Measurements from ENCODE around the gene MRPL46. TPM values are rescaled to one million over a fixed set of nuclear protein-coding genes. Genes with fewer than 3 reads are reported as not detected.
"Not testable (repeated sequence)": the region's sequence is repeated elsewhere in the genome, so short reads cannot be mapped to it uniquely, and the experiment has no call there.

The MRPL46 gene
- total RNA-seq, 2 experiments from 2014 or later, result 28.3 to 35.3 TPM

GRCh38 chr15:88449581-88449980, 17.6 kb downstream of the MRPL46 start:
- CTCF ChIA-PET, result interaction anchor here (0.7 to 2.2 kb wide), 11 partner anchors 10 to 529 kb away, joined by 3 to 11 read pairs (median 4); partner anchors contain the start of genes MRPL46 and MRPS11
- Mint-ChIP-seq H3K4me1 (peaks cover 2% of the 10 kb centered on the region), H3K27ac (no peak overlapping the region), H3K36me3 (no peaks in the 10 kb centered on the region), H3K4me3 (no peak overlapping the region), H3K27me3 (peaks cover 8% of the 10 kb centered on the region), H3K9me3 (ENCODE audit: low read depth) (peaks cover 2% of the 10 kb centered on the region)
- ATAC-seq (no peak), DNase-seq (peak; percentile 22)

GRCh38 chr15:88448991-88449461, 18.2 kb downstream of the MRPL46 start:
- no peak for ATAC-seq
- CTCF ChIA-PET, result interaction anchor here (1.5 kb wide), 2 partner anchors 73 to 199 kb away, joined by 3 to 4 read pairs; no protein-coding TSS in a partner anchor
- DNase-seq, result peak; percentile 26
- no peak overlapping the region for H3K27ac Mint-ChIP-seq
- peaks cover 4% of the 10 kb centered on the region for H3K9me3 Mint-ChIP-seq (ENCODE audit: low read depth)
- H3K27me3 Mint-ChIP-seq, result peaks cover 12% of the 10 kb centered on the region
- H3K4me3 Mint-ChIP-seq, result no peak overlapping the region
- H3K4me1 Mint-ChIP-seq, result peaks cover 2% of the 10 kb centered on the region
- no peaks in the 10 kb centered on the region for H3K36me3 Mint-ChIP-seq

GRCh38 chr15:88447741-88448140, 19.4 kb downstream of the MRPL46 start:
- ATAC-seq (no peak), DNase-seq (peak; percentile 1)
- H3K27ac Mint-ChIP-seq, result no peak overlapping the region
- H3K4me1 Mint-ChIP-seq, result peaks cover 2% of the 10 kb centered on the region
- H3K4me3 Mint-ChIP-seq, result no peak overlapping the region
- H3K9me3 Mint-ChIP-seq (ENCODE audit: low read depth), result peaks cover 10% of the 10 kb centered on the region
- no peaks in the 10 kb centered on the region for H3K36me3 Mint-ChIP-seq
- peaks cover 18% of the 10 kb centered on the region for H3K27me3 Mint-ChIP-seq
- CTCF ChIA-PET, result no interaction called here

- peaks cover 2% of the 10 kb centered on the region for H3K4me1 Mint-ChIP-seq
- peaks cover 21% of the 10 kb centered on the region for H3K27me3 Mint-ChIP-seq
- H3K4me3 Mint-ChIP-seq, result no peak overlapping the region
- H3K36me3 Mint-ChIP-seq, result no peaks in the 10 kb centered on the region
- ATAC-seq, result no peak
- DNase-seq, result no peak
- no peak overlapping the region for H3K27ac Mint-ChIP-seq
- peaks cover 10% of the 10 kb centered on the region for H3K9me3 Mint-ChIP-seq (ENCODE audit: low read depth)
- CTCF ChIA-PET, result no interaction called here
These were observed 20.0 kb downstream of the MRPL46 start for GRCh38 chr15:88447206-88447605.

- no peak for ATAC-seq
- H3K4me3 Mint-ChIP-seq, result no peak overlapping the region
These were observed 26.0 kb downstream of the MRPL46 start for GRCh38 chr15:88441076-88441730.

GRCh38 chr15:88440021-88440420, 27.2 kb downstream of the MRPL46 start:
- CTCF ChIA-PET, result no interaction called here
- ATAC-seq, result no peak
- peaks cover 35% of the 10 kb centered on the region for H3K27me3 Mint-ChIP-seq
- no peaks in the 10 kb centered on the region for H3K36me3 Mint-ChIP-seq
- H3K4me1 Mint-ChIP-seq, result no peaks in the 10 kb centered on the region
- peaks cover 8% of the 10 kb centered on the region for H3K9me3 Mint-ChIP-seq (ENCODE audit: low read depth)
- no peak overlapping the region for H3K27ac Mint-ChIP-seq
- H3K4me3 Mint-ChIP-seq, result no peak overlapping the region
- DNase-seq, result no peak

More at GRCh38 chr15:88441076-88441730, 26.0 kb downstream of the MRPL46 start:
- Mint-ChIP-seq H3K27ac (no peak overlapping the region), H3K27me3 (peaks cover 28% of the 10 kb centered on the region), H3K9me3 (ENCODE audit: low read depth) (peaks cover 10% of the 10 kb centered on the region), H3K4me1 (no peaks in the 10 kb centered on the region), H3K36me3 (no peaks in the 10 kb centered on the region)
- DNase-seq, result no peak
- CTCF ChIA-PET, result no interaction called here

- Mint-ChIP-seq H3K4me3 (no peak overlapping the region), H3K27me3 (peaks cover 32% of the 10 kb centered on the region), H3K4me1 (no peaks in the 10 kb centered on the region), H3K36me3 (no peaks in the 10 kb centered on the region), H3K27ac (no peak overlapping the region), H3K9me3 (ENCODE audit: low read depth) (no peaks in the 10 kb centered on the region)
- CTCF ChIA-PET, result no interaction called here
- ATAC-seq (no peak), DNase-seq (no peak)
These were observed 29.0 kb downstream of the MRPL46 start for GRCh38 chr15:88438181-88438580.

GRCh38 chr15:88434106-88434505, 33.1 kb downstream of the MRPL46 start:
- CTCF ChIA-PET, result interaction anchor here (1.6 kb wide), 1 partner anchor 20 kb away, joined by 4 read pairs; no protein-coding TSS in a partner anchor
- not testable (repeated sequence) for ATAC-seq, DNase-seq

GRCh38 chr15:88433046-88433685, 34.0 kb downstream of the MRPL46 start:
- H3K27ac Mint-ChIP-seq, result no peak overlapping the region
- no peaks in the 10 kb centered on the region for H3K9me3 Mint-ChIP-seq (ENCODE audit: low read depth)
- CTCF ChIA-PET, result no interaction called here
- no peak overlapping the region for H3K4me3 Mint-ChIP-seq
- DNase-seq, result no peak
- peaks cover 40% of the 10 kb centered on the region for H3K27me3 Mint-ChIP-seq
- H3K4me1 Mint-ChIP-seq, result no peaks in the 10 kb centered on the region
- no peaks in the 10 kb centered on the region for H3K36me3 Mint-ChIP-seq
- no peak for ATAC-seq

More at GRCh38 chr15:88434106-88434505, 33.1 kb downstream of the MRPL46 start:
- H3K4me3 Mint-ChIP-seq; H3K27ac Mint-ChIP-seq; H3K9me3 Mint-ChIP-seq (ENCODE audit: low read depth); H3K4me1 Mint-ChIP-seq; H3K36me3 Mint-ChIP-seq: not testable (repeated sequence)
- peaks cover 36% of the 10 kb centered on the region for H3K27me3 Mint-ChIP-seq

GRCh38 chr15:88431441-88431840, 35.7 kb downstream of the MRPL46 start:
- no peaks in the 10 kb centered on the region for H3K9me3 Mint-ChIP-seq (ENCODE audit: low read depth)
- CTCF ChIA-PET, result no interaction called here
- H3K4me3 Mint-ChIP-seq, result no peak overlapping the region
- peaks cover 49% of the 10 kb centered on the region for H3K27me3 Mint-ChIP-seq
- DNase-seq (no peak), ATAC-seq (no peak)
- no peaks in the 10 kb centered on the region for H3K4me1 Mint-ChIP-seq
- H3K27ac Mint-ChIP-seq, result no peak overlapping the region
- no peaks in the 10 kb centered on the region for H3K36me3 Mint-ChIP-seq

GRCh38 chr15:88430051-88430450, 37.1 kb downstream of the MRPL46 start:
- CTCF ChIA-PET, result no interaction called here

GRCh38 chr15:88428805-88429605, 38.2 kb downstream of the MRPL46 start:
- CTCF ChIA-PET, result no interaction called here
- H3K27me3 Mint-ChIP-seq, result peaks cover 58% of the 10 kb centered on the region
- DNase-seq, result no peak
- H3K4me1 Mint-ChIP-seq, result no peaks in the 10 kb centered on the region
- H3K9me3 Mint-ChIP-seq (ENCODE audit: low read depth), result no peaks in the 10 kb centered on the region
- no peak for ATAC-seq
- no peak overlapping the region for H3K4me3 Mint-ChIP-seq
- H3K36me3 Mint-ChIP-seq, result no peaks in the 10 kb centered on the region
- H3K27ac Mint-ChIP-seq, result no peak overlapping the region

More at GRCh38 chr15:88430051-88430450, 37.1 kb downstream of the MRPL46 start:
- no peaks in the 10 kb centered on the region for H3K9me3 Mint-ChIP-seq (ENCODE audit: low read depth)
- H3K27ac Mint-ChIP-seq, result no peak overlapping the region
- no peaks in the 10 kb centered on the region for H3K4me1 Mint-ChIP-seq
- H3K27me3 Mint-ChIP-seq, result peaks cover 55% of the 10 kb centered on the region
- DNase-seq (no peak), ATAC-seq (no peak)
- H3K4me3 Mint-ChIP-seq, result no peak overlapping the region
- H3K36me3 Mint-ChIP-seq, result no peaks in the 10 kb centered on the region

GRCh38 chr15:88428053-88428452, 39.1 kb downstream of the MRPL46 start:
- no peaks in the 10 kb centered on the region for H3K9me3 Mint-ChIP-seq (ENCODE audit: low read depth)
- ATAC-seq, result no peak

More at GRCh38 chr15:88428053-88428452, 39.1 kb downstream of the MRPL46 start:
- no peak overlapping the region for H3K27ac Mint-ChIP-seq
- no peaks in the 10 kb centered on the region for H3K4me1 Mint-ChIP-seq
- CTCF ChIA-PET, result no interaction called here
- H3K36me3 Mint-ChIP-seq, result no peaks in the 10 kb centered on the region
- H3K4me3 Mint-ChIP-seq, result no peak overlapping the region
- H3K27me3 Mint-ChIP-seq, result peaks cover 57% of the 10 kb centered on the region
- no peak for DNase-seq

Measured in activated CD8-positive, alpha-beta memory T cell treated with anti-CD3 and anti-CD28 coated beads, Interleukin-2, amount 10 ng/mL, durations not matched to agents 7 days and 5 days (primary cell).